HG02938 (cell line): ENCODE results near the gene MYDGF.
"Not testable (repeated sequence)": the region's sequence is repeated elsewhere in the genome, so short reads cannot be mapped to it uniquely, and the experiment has no call there.

Experiments used
- ATAC-seq: cut with Tn5 transposase; IDR thresholded peaks from one replicate; pipeline ENCODE4 v1.9.1; 2021; ENCODE audit warnings: mild to moderate bottlenecking, moderate library complexity; ENCODE audit not compliant: unreplicated experiment

Gene MYDGF

GRCh38 chr19:4669723-4670480 lies at the start of gene MYDGF:
MYDGF (minus strand) TSS chr19:4670342; CDS start chr19:4670334, 8 bp downstream.
- ATAC-seq = no peak

DNA sequence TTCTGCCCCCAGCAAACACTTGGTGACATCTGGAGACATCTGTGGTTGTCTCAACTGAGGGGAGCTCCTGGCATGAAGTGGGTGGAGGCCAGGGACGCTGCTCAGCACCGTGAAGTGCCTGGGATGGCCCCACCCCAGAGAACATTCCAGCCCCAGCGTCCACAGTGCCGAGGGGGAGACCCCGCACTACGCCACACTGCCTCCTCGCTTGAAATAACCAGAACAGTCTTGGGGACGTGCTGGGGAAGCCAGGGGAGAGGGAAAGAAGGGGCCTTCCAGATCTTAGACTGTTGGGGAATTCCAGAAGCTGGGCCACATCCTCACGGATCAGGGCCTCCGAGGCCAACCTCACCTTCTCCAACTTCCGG lies 49.3 kb upstream of the MYDGF start:
- ATAC-seq = no peak

GRCh38 chr19:4717966-4718701 lies 48.0 kb upstream of the MYDGF start:
- ATAC-seq = no peak

- ATAC-seq = no peak
Measured at GRCh38 chr19:4717191-4717965, 47.2 kb upstream of the MYDGF start.

DNA sequence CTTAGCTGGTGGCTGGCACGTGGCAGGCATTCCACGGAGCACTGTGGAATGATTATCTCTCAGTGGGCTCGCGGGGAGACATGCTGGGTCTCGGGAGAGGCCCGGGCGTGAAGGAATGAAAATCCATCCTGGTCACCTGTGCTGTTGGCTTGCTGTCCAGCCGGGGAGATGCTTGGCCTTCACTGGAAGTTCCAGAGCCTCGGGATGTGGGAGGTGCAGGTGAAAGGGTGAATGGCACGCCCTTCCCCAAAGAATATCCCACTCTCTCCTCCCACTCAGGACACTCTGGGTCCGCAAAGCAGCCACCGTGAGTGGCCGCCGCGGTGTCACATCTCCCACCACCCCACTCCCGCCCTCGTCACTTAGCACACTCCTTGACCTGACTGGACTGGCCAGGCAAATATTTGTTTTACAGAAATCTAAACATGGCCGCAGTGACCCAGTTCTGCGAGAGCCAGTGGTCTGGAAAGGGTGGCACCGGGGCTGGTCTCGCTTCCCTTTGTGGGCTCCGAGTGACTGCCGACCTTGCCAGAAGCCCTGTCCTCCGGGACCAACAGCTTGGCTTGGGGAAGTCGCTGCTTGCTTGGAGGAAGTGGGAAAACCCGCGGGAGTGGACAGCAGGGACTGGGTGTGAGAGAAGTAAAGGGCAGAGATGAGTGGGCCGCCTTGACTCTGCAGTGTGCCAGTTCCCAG lies 45.5 kb upstream of the MYDGF start:
- no peak for ATAC-seq

DNA sequence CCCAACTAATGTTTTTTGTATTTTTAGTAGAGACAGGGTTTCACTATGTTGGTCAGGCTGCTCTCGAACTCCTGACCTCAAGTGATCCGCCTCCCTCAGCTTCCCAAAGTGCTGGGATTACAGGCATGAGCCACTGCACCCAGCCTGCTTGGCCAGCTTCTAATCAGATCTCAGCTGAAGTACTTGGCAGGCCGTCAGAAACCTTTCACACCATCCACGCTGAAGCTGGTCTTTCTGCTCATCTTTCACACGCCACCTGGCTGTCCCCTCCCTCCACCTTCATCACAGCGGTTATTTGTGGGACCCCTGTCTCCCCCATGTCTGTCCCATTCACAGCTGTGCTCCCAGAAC lies 45.0 kb upstream of the MYDGF start:
- ATAC-seq = not testable (repeated sequence)

DNA sequence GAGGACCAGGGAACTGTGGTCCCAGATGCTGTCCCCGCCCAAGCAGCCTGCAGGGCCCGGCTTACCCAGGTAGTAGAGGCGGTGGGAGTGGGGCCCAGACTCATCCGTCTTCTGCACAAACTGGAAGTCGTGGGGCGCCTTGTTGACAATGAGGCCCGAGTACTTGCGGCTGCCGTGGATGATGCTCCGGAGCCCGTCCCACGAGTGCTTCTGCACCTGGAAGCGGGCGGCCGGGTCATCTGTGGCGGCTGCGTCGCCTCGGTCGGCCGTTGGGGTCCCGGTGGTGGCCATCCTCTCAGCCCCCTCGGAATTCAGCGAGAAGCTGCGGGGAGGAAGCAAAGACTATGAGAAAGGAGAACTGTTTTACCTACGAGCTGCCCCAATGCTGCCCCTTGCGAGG lies 43.9 kb upstream of the MYDGF start:
- no peak for ATAC-seq

DNA sequence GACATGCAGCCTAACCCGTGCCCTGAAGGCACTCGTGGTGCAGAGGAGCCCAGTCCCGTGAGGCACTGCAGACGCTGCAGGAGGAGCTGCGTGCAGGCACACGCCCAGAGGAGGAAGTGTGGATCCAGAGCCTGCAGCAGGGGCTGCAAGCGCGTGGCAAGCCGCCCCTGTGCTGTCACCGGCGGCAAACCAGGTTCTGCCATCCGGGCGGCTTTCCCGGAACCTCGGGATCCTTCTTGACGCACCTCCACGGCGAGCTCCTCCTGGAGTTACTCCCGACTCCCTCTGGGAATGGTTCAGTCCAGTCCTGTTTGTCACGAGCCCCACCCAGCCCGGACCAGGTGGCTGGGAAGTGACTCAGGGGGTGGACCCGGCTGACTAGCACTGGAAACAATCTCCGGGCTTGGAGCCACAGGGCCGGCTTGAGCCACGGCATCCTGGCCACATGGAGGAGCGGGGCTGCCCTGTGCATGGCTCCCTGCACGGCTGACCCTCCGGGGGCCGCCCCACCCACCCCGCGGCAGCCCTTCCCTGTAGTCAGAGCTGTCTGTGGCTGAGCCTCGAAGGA lies 43.3 kb upstream of the MYDGF start:
- no peak for ATAC-seq

- no peak for ATAC-seq
Measured at GRCh38 chr19:4712771-4713170, 42.6 kb upstream of the MYDGF start.

- no peak for ATAC-seq
Measured at GRCh38 chr19:4711211-4711610, 41.1 kb upstream of the MYDGF start.

DNA sequence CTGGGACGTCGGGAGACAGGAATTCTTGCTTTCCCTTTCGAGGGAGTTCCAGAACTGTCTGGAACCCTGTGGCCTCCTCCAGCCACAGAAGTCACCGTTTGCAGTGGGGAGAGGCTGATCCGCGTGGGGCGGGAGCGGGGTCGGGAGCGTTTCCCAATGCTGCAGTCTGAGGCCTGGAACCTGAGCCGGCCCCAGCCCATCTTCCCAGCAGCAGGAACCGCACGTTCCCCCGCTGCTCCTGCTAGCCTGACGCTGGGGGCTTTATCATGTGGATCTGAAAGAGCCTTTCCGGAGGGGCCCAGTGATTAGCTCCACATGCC lies 40.1 kb upstream of the MYDGF start:
- ATAC-seq = no peak

DNA sequence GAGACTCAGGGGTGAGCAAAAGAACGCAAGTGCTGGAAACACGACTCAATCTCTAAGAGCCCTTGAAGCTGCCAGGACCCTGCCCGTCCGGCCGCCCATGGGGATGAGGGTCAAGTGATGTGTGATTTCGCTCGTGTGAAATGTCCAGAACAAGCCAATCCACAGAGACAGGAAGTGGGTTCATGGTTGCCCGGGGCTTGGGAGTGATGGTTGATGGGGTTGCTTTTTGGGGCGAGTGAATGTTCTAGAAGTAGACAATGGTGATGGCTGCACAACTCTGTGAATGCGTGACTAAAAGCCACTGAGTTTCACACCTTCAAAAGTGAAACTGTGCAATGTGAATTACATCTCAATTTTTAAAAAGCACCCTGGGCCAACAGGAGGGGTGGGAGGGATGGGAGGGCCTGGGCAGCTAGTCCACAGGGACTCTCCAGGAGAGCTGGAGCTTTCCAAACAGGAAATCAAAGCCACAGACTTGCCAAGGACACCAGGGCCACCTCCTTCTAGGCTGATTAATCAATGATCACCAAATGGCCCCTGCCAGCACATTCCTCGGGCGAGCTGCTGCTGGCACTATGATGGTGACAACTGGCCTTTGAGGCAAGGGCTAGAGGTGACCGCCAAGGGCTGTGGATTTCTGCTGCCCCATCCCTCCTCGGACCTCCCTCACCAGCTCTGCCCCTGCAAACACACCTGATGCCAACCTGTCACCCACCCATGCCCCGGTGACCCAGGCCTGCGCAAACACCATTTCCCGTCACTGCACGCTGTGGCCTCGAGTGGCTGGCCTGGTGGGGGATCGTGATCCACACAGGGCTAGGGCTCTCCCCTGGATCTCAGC lies 39.5 kb upstream of the MYDGF start:
- no peak for ATAC-seq

GRCh38 chr19:4707956-4708650 lies 38.0 kb upstream of the MYDGF start:
- no peak for ATAC-seq

DNA sequence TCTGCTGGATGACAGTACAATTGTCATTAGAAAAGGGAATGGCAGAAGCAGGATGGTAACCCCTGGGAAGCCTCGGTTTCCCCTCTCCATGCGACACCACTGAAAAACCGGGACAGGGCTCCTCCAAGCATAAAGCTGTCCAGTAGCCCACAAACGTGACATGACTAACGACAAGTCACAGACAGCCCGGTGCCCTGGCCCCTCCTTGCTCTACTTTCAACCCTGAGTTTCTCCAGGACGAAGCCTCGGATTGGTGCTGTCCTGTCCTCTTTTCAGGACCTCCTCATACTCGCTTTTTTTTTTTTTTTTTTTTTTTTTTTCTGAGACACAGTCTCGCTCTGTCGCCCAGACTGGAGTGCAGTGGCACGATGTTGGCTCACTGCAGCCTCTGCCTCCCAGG lies 37.2 kb upstream of the MYDGF start:
- no peak for ATAC-seq

DNA sequence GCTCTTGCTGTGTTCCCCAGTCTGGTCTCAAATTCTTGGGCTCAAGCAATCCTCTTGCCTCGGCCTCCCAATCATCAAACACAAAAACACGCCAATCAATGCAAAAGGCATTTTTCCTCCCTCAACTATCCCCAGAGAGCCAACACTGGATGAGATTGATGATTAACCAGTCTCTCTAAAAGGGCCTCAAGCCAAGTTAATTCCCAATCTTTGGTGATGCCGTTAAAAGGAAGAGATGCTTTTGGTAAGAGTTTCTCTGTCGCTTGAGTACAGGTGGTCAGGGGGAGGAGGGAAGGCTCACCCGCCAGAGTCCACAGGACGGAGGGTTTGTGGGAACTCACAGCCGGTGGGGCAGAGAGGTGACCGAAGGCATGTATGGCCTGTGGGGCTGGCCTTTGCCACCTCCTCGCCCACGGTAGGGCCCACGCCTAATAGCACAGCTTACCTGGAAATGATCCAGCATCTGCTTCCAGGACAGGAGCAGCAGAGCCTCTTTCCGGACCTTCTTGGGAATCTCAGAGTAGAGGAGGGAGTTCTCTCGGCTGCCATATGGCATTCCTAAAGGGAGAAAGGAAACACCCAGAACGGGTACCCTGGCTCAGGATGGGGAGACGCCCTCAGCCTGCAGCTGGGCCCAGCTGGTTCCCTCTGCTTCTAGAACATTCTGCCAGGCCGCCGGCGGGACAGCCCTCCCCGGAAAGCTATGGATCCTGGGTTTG lies 35.4 kb upstream of the MYDGF start:
- no peak for ATAC-seq

DNA sequence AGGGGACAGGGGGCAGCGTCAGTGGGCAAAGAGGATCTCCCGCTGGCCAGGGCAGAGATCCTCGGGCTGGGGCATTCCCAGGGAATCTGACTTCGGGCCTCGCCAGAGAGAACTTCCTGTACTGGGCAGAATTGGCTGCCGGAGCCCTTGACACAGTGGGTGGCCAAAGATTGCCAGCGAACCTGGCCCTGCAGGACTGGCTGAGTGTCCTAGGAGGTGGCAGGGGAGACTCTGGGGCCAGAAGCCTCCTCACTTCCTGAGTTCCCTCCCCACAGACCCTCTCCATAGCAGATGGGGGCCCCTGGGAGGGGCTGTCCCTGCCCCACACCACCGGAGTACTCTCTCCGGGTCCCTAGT lies 34.2 kb upstream of the MYDGF start:
- no peak for ATAC-seq

DNA sequence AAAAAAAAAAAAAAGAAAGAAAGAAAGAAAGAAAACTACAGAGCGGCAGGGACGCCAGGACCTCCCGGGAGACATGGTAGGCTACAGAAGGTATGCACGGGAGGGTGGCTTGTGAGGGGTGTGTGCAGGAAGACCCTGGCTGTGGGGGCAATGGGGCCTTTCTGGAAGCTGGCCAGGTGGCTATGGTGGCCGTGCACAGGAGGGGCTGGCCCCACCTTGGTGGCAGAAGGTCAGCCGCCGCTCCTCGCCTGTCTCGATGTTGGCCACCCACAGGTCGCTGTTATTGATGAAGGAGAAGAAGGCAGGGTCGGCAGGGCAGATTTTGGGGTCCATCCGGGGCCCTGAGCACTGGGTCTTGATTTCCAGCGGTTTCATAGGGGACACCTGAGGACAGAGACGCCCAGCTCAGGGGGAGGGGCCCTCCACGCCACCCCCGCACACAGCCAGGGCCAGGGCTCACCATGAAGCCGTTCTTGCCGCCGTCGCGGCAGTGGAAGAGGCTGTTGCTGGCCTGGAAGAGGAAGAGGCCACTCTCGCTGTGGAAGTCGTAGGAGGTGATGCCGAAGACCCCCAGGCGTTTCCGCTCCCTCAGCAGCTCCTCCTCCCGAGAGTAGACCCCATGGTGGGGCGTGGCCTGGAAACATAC lies 33.7 kb upstream of the MYDGF start:
- no peak for ATAC-seq

DNA sequence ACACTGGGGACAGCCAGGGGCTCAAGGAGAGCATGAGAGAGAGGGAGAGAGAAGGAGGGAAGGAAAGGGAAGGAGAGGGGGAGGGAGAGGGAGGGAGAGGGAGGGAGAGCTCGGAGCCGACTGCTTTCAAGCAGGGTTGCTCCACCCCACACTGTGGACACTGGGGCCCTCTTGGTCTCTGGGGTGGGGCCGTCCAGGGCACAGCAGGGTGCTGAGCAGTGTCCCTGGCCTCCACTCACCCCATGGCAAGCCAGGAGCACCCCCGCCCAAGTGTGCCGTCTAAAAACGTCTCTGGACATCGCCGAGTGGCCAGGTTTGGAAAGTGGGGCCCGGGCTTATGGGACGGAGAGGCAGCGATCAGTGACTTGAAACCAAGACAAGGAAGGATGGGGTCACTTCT lies 32.6 kb upstream of the MYDGF start:
- ATAC-seq = no peak

GRCh38 chr19:4701557-4701956 lies 31.4 kb upstream of the MYDGF start:
- ATAC-seq = no peak
